GM18861 (cell line): ENCODE results near the gene DSG1.
"Not testable (repeated sequence)": the region's sequence is repeated elsewhere in the genome, so short reads cannot be mapped to it uniquely, and the experiment has no call there.

Experiments
- ATAC-seq: cut with Tn5 transposase; IDR thresholded peaks from one replicate; pipeline ENCODE4 v1.9.1; 2021; ENCODE audit not compliant: unreplicated experiment

Gene DSG1

GRCh38 chr18:31317860-31318259 is at the start of gene DSG1:
Gene DSG1, plus strand, starts transcription at chr18:31318160. Its CDS starts 141 bp downstream, at chr18:31318301.
- no peak for ATAC-seq

- ATAC-seq, result no peak
Measured at GRCh38 chr18:31268985-31269406, 49.0 kb upstream of the DSG1 start.

DNA sequence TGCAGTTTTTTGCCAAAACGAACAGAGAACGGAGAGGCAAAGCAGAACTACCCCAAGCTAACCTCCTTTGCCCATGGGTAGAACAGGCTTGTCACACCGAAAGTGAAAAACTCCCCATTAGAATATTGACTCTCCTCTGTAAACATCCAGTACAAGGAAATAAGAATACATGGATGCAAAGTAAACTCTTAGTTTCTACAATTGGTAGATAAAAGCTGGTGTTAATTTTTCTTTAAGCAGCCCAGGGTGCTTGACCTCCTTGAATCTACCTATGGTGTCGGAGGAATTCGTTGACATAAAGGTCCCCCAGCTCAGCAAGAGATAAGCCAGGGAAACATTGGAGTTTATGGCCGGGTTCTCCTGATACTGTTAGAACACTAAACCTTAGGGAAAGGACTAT is 48.4 kb upstream of the DSG1 start:
- ATAC-seq, result no peak

- no peak for ATAC-seq
Measured at GRCh38 chr18:31270578-31270977, 47.4 kb upstream of the DSG1 start.

DNA sequence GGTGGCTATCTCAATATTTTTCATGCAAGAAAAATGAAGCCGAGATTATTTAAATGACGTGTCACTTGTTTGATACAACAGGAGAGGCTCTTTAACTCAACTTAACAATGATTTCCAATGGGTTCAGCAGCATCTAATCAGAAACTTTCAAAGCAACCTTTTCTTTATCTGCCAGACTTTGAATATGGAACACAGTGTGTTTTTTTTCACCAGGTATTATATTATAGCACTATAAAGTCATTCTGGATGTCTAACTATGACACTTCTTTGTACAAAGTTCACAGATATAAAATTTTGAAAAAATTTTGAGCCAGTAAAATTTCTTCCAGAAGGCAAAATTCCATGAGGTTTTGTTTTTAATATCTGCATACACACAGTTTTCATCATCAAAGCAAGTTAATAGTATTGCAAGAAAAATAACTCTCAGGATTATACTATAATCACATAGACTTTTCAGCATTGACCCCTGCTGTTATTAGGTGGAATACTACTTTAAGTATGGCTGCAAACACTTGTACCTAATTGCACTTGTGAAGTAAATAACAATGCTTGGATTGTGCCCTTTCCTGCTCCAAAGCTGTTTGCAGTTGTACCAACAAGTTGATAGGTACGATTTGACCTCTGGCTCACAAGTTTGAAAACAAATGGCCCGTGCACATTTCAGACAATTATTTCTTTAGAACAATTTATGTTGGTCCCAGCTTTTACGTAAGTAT is 44.0 kb upstream of the DSG1 start:
- ATAC-seq, result no peak

- no peak for ATAC-seq
Measured at GRCh38 chr18:31274931-31275330, 43.0 kb upstream of the DSG1 start.

DNA sequence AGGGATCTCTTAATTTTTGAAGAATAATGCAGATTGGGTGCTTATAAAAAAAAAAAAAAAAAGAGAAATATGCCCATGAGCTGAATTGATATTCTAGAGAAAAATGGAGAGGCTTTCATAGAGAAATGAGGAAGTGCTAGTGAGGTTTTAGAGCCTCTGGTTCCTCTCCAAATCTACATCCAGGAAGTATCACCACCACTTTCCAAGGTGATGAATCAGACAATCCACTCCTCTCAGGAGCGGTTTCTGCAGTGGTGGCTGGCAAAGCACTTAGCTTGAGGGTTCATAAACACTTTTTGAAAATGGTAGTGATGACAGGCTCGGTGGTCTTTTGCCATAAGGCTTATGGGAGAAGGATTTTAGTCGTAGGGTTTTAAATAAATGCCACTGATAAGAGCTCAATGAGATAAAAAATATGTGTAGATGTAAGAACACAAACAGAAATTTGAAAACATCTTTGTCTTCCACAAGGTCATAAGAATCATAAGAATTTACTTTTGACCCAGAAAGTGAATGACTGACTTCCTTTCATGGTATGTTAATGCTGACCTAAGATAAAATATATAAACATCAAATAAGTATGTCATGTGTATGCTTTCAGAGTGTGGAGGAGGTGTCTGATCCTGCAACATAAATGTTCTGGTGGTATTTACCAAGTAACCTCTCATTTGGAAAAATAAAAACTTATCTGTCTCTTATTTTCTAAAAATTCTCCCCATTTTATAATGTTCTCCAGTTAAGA is 42.1 kb upstream of the DSG1 start:
- ATAC-seq, result no peak

DNA sequence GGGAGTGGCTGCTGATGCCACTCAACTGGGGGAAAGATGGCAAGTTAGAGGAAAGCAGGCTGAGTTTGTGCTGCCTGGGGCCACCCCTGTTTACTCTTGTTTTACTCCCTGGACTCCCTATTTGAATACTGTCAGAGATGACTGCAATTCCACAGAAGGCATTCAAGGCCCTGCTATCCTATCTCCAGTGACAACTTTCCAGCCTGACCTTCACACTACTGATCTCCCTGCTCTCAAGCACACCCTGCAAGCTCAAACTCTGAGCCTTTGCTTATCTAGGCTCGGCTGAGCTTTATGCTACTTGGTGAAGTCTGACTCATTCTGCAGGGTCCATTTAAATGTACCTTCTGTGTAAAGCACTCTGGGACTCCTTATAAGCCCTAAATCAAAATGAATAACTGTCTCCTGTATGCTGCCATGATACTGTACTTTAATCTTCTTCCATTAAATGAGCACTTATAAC is 39.3 kb upstream of the DSG1 start:
- ATAC-seq, result no peak

DNA sequence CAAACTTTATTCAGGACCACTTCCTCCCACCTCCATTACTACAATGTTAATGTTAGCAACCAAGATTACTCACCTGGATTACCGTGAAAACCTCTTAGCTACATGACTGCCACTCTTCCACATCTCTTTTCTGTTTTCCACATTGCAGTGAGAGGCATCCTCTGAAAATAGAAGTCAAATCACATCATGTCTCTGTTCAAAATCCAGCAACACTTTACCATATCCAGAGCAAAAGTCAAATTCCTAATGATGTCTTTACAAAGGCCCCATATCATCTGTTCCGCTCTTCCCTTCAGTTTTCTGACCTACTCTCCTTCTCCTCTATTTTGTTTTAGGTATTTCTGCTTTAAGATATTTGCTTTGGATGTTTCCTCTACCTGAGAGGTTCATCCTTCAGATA is 37.5 kb upstream of the DSG1 start:
- ATAC-seq, result no peak

DNA sequence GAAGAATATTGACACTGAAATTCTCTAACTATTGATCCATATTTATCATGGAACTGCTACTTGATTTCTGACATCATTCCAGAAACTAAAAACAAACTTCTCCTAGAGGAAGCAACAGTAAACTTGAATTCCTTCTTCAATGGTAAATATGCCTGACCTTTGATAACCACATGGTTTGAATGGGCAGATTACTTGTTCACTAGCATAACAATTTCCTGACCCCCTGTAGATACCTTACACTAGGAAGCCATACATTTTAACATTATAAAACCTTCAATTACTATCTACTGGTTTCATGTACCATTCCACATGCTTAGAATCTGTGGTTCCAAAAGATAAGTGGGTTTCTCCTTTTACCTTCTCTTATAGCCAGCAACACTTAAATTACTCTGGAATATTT is 36.5 kb upstream of the DSG1 start:
- no peak for ATAC-seq

GRCh38 chr18:31289446-31289845 is 28.5 kb upstream of the DSG1 start:
- ATAC-seq, result not testable (repeated sequence)

DNA sequence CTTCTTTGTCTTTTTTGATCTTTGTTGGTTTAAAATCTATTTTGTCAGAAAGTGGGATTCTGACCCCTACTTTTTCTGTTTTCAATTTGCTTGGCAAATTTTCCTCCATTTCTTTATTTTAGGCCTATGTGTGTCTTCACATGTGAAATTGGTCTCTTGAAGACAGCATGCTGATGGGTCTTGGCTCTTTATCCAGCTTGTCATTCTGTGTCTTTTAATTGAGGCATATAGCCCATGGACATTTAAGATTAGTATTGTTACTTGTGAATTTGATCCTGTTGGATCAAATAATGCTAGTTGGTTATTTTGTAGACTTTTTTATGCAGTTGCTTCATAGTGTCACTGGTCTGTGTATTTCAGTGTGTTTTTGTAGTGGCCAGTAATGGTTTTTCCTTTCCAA is 26.3 kb upstream of the DSG1 start:
- no peak for ATAC-seq

GRCh38 chr18:31294199-31294747 is 23.7 kb upstream of the DSG1 start:
- ATAC-seq, result no peak

GRCh38 chr18:31297248-31297647 is 20.7 kb upstream of the DSG1 start:
- no peak for ATAC-seq

DNA sequence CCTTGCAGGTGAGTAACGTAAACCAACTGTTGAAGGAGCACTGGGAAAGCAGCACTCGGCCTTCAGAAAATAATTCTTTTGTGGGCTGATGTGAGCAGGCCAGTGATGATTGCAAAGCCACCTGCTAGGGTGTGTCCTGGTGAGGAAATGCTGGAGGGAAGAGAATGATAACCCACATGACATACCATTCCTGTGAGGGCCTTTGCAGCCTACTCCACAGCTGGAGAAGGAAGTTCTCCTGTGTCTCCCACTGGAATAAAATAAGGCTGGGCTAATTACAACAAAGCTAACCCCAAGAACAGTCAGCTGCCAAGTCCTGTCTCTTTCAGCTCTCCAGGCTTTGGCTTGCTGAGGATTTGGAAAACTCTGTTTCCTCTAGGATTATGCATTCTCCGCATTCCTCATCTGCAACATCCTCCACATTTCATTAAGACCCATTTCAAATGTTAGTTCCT is 16.7 kb upstream of the DSG1 start:
- ATAC-seq, result no peak

GRCh38 chr18:31302991-31303390 is 15.0 kb upstream of the DSG1 start:
- ATAC-seq, result no peak

DNA sequence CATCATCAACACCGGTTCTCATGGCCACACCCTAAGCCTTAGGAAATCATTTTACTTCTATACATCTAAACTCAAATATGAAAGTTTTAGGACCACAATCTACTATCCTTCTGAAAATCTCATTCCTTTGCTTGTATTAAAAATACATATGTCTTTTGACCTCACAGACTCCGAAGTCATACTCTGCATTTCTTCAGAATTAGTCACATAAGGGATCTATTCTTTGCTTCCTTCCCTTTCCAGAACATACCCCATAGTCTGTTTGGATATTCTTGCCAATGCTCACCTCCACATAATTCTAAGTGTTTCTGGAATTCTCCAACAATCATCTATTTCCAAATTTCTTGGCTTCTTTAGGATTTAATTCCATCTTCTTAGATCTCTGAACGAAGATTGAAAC is 14.2 kb upstream of the DSG1 start:
- ATAC-seq, result no peak

DNA sequence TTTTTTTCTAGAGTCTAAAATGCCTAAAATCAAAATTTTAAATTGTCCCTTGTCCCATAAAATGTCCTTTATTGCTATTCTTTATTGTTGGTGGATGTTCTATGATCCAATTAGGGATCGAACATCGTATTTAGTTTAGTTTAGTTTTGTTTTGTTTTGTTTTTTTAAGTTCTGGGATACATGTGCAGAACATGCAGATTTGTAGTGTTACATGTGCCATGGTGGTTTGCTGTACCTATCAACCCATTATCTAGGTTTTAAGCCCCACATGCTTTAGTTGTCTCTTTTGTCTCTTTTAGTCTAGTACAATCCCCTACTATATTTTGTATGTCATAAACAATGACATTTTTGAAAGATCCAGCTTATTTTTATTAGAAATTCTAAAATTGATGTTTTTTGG is 8.8 kb upstream of the DSG1 start:
- ATAC-seq, result no peak

DNA sequence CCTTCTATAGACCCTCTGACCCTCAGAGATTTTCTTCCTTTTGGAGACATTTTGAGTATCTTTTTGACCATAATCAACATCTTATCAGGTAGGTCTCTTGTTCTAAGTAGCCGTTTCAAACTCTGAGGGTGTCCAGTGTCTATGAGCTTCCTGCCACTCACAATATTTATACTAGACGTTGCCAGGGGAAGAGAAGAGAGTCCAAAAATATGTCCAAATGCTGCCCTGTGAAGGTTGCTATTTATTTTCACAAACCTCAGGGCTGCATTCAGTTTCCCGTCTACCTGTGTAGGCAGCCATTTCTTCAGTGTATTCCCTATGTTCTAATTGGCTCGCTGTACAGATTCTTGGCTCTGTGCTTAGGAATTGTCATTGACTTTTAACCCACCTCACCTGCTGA is 986 bp upstream of the DSG1 start:
- no peak for ATAC-seq

GRCh38 chr18:31321719-31322118 is 3.8 kb downstream of the DSG1 start:
- ATAC-seq, result no peak

DNA sequence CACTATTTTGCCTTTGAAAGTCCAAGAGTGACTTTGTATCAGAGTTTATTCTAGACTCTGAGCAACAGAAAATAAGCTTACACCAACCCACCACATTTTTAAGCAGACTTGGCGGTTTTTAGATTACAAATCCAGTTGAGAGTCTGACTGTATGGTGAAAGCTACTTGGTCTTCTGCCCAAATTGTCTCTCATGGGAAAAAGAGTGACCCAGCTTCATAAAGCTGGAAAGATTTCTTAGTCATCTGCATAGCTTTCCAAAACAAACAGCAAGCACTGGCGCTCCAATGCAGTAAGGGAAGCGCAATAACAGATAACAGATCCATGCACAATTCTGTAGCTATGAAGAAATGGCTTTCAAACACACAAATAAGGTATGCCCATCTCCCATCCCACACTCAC is 7.1 kb downstream of the DSG1 start:
- no peak for ATAC-seq

DNA sequence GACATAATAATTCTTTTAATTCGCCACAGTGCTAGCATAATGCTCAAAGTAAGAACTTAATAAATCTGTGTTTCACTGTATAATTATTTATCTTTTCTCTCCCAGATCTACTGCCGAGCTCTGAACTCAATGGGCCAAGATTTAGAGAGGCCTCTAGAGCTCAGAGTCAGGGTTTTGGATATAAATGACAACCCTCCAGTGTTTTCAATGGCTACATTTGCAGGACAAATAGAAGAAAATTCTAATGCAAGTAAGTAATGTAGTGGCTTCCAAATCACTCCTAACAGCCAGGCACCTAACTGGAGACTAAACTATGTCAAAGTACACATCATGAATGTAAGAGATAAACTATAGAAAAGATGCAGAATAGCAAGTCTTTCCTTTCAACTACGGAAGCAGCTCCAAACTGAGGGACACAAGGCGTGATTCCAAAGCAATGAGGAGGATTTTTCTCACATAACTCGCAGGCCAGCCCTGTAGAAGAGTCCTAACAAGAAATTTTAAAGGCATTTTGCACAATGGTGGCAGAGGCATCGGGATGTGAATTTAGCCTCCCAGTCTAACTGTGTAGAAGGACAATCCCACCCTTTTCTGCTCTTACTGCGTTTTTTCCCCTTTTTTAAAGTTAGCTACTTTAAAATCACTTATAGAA is 12.0 kb downstream of the DSG1 start:
- no peak for ATAC-seq
